Epithelial cell of esophagus (primary cell): Measurements from ENCODE around the gene AFAP1.

ENCODE experiments used
- DNase-seq: peaks from one replicate; pipeline ENCODE4 v3.0.0; 2010; ENCODE audit warnings: low read depth
- H3K4me3 ChIP-seq: 2 replicates; pipeline ENCODE4 v1.5.1; 2011; ENCODE audit warnings: mild to moderate bottlenecking, low read length, control low read depth
- TF ChIP-seq, protein P1 (sequence below): IDR thresholded peaks from 2 replicates; pipeline ENCODE4 v1.5.1; 2011; ENCODE audit warnings: low read depth, mild to moderate bottlenecking, low read length, control low read depth, inconsistent platforms; ENCODE audit not compliant: insufficient read depth; ENCODE audit errors: missing control alignments

Gene AFAP1

DNA sequence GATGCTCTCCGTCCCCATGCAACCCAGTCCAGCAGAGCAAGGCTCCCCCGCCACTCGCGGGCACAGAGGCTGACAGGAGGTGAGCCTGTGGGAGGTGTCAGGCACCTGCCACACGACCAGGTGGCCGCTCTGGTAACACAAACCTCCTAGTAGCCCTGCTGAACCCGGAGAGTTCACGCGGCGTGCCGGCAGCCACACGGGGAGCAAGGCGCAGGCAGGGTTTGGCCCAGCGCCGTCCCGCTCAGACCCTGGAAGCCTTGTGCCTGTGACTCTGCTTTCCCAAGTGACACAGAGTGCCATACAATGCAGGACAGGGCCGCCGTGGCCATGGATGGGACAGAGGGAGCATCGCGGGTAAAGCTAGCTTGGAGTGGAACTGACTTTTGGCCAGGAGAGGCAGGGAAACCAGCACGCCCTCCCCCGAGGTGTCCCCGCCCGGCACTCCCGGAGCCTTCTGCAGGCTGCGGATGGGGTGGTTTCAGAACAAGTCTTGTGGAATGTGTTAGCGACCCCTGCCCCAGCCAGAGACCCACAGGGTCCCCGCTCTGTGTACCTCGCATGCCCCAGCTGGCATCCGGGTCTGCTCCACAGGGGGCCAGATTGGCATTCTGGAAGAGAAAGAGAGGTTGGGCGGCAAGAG lies 44.7 kb upstream of the AFAP1 start:
- H3K4me3 ChIP-seq, result no peak overlapping the region
- TF ChIP-seq, protein P1, sequence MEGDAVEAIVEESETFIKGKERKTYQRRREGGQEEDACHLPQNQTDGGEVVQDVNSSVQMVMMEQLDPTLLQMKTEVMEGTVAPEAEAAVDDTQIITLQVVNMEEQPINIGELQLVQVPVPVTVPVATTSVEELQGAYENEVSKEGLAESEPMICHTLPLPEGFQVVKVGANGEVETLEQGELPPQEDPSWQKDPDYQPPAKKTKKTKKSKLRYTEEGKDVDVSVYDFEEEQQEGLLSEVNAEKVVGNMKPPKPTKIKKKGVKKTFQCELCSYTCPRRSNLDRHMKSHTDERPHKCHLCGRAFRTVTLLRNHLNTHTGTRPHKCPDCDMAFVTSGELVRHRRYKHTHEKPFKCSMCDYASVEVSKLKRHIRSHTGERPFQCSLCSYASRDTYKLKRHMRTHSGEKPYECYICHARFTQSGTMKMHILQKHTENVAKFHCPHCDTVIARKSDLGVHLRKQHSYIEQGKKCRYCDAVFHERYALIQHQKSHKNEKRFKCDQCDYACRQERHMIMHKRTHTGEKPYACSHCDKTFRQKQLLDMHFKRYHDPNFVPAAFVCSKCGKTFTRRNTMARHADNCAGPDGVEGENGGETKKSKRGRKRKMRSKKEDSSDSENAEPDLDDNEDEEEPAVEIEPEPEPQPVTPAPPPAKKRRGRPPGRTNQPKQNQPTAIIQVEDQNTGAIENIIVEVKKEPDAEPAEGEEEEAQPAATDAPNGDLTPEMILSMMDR, result no peak
- DNase-seq, result no peak

DNA sequence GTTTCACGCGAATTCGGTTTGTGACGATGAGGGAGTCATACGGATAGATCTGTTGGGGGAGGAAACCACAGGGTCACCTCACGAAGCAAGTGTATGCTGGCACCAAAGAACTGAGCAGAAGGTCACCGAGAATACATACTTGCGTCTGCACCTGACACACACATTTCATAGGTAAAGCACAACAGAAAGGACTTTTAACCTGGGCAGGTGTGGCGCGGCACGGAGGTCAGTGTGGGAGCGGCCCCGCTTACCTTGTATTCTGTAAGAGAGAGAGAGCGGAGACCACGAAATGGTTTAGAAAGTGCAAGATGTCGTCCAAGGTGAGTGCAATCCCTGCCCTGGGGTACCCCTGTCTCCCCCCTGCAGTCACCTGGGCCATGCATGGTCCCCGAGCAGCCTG lies 43.6 kb upstream of the AFAP1 start:
- H3K4me3 ChIP-seq, result no peak overlapping the region
- no peak for DNase-seq
- TF ChIP-seq, protein P1, result no peak

DNA sequence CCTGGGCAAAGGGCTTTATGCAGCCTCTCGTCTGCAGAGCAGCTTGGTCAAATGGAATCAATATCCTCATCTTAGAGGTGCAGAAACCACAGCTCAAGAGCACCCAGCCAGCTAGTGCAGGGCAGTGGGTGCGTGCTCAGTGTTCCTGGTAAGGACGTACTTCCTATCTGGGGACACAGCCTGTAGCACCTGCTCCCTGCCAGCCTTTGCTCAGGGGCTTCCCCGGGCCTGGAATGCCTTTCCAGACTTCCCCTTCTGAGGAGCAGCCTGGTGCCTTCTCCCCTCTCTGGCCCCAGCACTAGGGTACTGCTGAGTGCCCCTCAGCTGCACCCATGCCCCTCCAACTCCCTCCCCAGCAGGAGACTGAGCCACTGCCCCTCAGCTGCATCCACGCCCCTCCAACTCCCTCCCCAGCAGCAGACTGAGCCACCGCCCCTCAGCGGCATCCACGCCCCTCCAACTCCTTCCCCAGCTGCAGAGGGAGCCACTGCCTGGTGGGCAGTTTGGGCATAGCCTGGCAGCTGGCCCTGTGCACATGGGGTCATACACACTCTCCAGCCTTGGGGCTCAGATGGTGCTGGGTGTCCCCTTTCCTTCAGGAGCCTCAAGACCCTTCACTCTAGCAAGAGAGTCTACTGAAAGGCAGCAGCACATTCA lies 42.2 kb upstream of the AFAP1 start:
- TF ChIP-seq, protein P1, result no peak
- H3K4me3 ChIP-seq, result no peak overlapping the region
- DNase-seq, result no peak

DNA sequence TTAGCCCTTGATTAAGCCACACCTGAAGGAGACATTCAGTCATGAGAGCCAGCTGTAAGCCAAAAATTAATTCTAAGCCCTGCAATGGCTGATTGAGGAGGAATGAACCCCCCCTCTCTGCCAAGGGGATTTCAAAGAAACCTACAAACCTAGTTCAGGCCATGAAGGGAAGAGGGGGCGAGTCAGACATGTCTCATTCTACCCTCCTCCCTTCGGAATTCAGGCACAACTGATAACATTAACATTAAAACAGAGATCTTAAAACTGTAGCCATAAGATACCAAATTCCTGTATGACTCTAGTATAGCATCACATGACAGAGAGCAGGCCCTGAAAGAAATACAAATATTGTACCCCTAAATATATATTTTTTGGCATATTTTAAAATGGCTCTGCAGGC lies 40.4 kb upstream of the AFAP1 start:
- no peak for DNase-seq
- no peak overlapping the region for H3K4me3 ChIP-seq
- TF ChIP-seq, protein P1, result no peak

DNA sequence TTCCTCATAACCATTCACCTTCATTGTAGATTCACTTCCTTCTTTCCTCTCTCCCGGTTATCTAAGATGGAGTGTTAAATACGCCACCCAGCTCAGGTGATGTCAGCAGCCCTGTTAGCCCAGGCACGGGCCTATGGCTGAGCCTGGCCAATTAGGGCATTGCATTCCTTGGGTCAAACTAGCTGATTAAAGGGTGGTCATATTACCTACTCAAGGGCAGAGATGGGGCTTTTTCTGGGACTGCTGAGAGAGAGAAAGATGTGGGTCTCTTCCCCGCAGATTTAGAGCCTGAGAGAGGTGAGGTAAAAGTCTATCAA lies 39.9 kb upstream of the AFAP1 start:
- H3K4me3 ChIP-seq, result no peak overlapping the region
- no peak for DNase-seq
- TF ChIP-seq, protein P1, result no peak

DNA sequence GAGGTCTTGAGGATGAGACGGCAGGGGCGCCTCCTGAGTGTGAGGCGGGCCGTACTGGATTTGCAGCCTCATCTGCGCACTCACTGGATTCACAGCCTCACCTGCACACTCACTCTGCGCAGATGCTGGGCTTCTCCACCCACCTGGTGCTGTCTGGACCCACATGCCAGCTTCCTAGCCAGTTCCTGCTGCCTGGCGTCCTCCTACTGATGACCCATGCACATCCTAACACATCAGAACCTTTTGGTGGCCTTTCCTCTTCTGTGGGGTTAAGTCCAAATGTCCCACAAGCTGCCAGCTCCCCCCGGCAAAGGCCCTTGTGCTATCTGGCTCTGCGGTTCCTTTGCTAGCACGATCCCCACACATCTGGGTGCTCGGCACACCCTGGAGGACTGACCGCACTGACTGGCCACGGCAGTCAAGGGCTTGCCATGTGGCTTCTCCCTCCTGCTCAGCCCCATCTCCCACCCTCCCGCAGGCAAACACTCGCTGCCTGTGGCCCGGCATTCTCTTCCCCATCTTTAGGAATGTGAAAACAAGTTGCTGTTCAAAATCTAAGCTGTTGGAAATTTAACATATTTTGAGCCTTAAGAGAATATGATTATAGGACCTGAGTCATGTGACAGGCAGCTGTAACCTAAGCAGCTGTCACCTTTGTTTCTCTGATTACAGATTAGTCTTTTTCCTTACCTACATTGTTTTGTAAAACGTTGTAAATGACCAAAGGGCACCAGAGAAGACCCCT lies 39.4 kb upstream of the AFAP1 start:
- TF ChIP-seq, protein P1, result no peak
- no peak for DNase-seq
- no peak overlapping the region for H3K4me3 ChIP-seq
